Activated CD8-positive, alpha-beta T cell treated with anti-CD3 and anti-CD28 coated beads for 36 hours (primary cell): Measurements from ENCODE around the gene SV2B. TPM values are rescaled to one million over a fixed set of nuclear protein-coding genes. Genes with fewer than 3 reads are reported as not detected.

Source experiments
- ATAC-seq: fragments of 200-7000 bp; cut with Tn5 transposase; one replicate; pipeline ENCODE4 v1.10.0; 2021; ENCODE audit warnings: mild to moderate bottlenecking, moderate library complexity
- CTCF ChIA-PET: fragments of 350-600 bp; sonication (Branson Sonifier 250); formaldehyde crosslinking; loops from one replicate; lab custom pipeline; 2021; ENCODE audit warnings: antibody characterized with exemption; lab: Charles Lee
- POLR2A ChIA-PET: fragments of 350-600 bp; sonication (Branson Sonifier 250); formaldehyde crosslinking; loops from one replicate; lab custom pipeline; 2021; ENCODE audit warnings: antibody characterized with exemption; lab: Charles Lee
- DNase-seq: peaks from one replicate; pipeline ENCODE4 v3.0.0-alpha.2; 2020
- H3K27ac Mint-ChIP-seq: one replicate; pipeline ENCODE4 v1.8.0; 2021; ENCODE audit warnings: mild to moderate bottlenecking, mixed read lengths
- H3K27me3 Mint-ChIP-seq: one replicate; pipeline ENCODE4 v1.8.0; 2021; ENCODE audit warnings: mixed read lengths
- H3K36me3 Mint-ChIP-seq: one replicate; pipeline ENCODE4 v1.8.0; 2021; ENCODE audit warnings: low read depth, mixed read lengths
- H3K4me1 Mint-ChIP-seq: one replicate; pipeline ENCODE4 v1.8.0; 2021; ENCODE audit warnings: low read depth, mixed read lengths
- H3K4me3 Mint-ChIP-seq: one replicate; pipeline ENCODE4 v1.8.0; 2021; ENCODE audit warnings: mild to moderate bottlenecking, moderate library complexity, mixed read lengths
- H3K9me3 Mint-ChIP-seq: one replicate; pipeline ENCODE4 v1.8.0; 2021; ENCODE audit warnings: mixed read lengths
- CTCF ChIP-seq: fragments of 200-600 bp; IDR thresholded peaks from one replicate; pipeline ENCODE4 v1.8.0; 2022; ENCODE audit warnings: antibody characterized with exemption, mild to moderate bottlenecking
- intact Hi-C: fragments of 100-400 bp; cut with micrococcal nuclease; formaldehyde crosslinking; loops from one replicate; pipeline ENCODE4 v1.10.0; 2022
- total RNA-seq, 2 experiments: library from RNA; stranded (reverse); gene quantifications; one replicate each; pipeline ENCODE4 v1.2.3, GENCODE V29; 2021

The SV2B gene
- total RNA-seq, 2 experiments from 2014 or later = not detected

- POLR2A ChIA-PET = interaction anchor here (0.7 kb wide), 1 partner anchor 844 kb away, joined by 3 read pairs; no protein-coding TSS in a partner anchor
- Mint-ChIP-seq H3K27ac (no peak overlapping the region), H3K36me3 (no peaks in the 10 kb centered on the region), H3K27me3 (peaks cover 7% of the 10 kb centered on the region), H3K9me3 (no peaks in the 10 kb centered on the region), H3K4me1 (no peaks in the 10 kb centered on the region), H3K4me3 (no peak overlapping the region)
- no peak for TF ChIP-seq CTCF
- no peak for DNase-seq
- CTCF ChIA-PET = interaction anchor here (0.7 to 2.2 kb wide), 2 partner anchors 10 to 182 kb away, joined by 4 to 13 read pairs; partner anchors contain the start of gene SV2B
- no peak for ATAC-seq
- intact Hi-C loops = no loop called here
These were observed 181.9 kb downstream of the SV2B start for GRCh38 chr15:91281947-91282346.

GRCh38 chr15:91282486-91282885 lies 182.4 kb downstream of the SV2B start:
- H3K27me3 Mint-ChIP-seq = peaks cover 4% of the 10 kb centered on the region
- ATAC-seq = no peak
- intact Hi-C loops = no loop called here
- no peak overlapping the region for H3K27ac Mint-ChIP-seq
- no peaks in the 10 kb centered on the region for H3K4me1 Mint-ChIP-seq
- ChIA-PET CTCF (interaction anchor here (0.7 to 2.2 kb wide), 2 partner anchors 11 to 183 kb away, joined by 4 to 13 read pairs; partner anchors contain the start of gene SV2B), POLR2A (no interaction called here)
- H3K4me3 Mint-ChIP-seq = no peak overlapping the region
- no peak for TF ChIP-seq CTCF
- DNase-seq = no peak
- no peaks in the 10 kb centered on the region for H3K36me3 Mint-ChIP-seq
- H3K9me3 Mint-ChIP-seq = no peaks in the 10 kb centered on the region

- DNase-seq (no peak), ATAC-seq (no peak)
- Mint-ChIP-seq H3K4me3 (no peak overlapping the region), H3K9me3 (no peaks in the 10 kb centered on the region), H3K27ac (no peak overlapping the region), H3K27me3 (peaks cover 4% of the 10 kb centered on the region), H3K4me1 (no peaks in the 10 kb centered on the region), H3K36me3 (no peaks in the 10 kb centered on the region)
- intact Hi-C loops = no loop called here
- POLR2A ChIA-PET = no interaction called here
- CTCF ChIA-PET = interaction anchor here (2.1 to 2.2 kb wide), 2 partner anchors 11 to 227 kb away, joined by 5 to 13 read pairs; no protein-coding TSS in a partner anchor
- no peak for TF ChIP-seq CTCF
These were observed 183.1 kb downstream of the SV2B start for GRCh38 chr15:91283155-91283554.

GRCh38 chr15:91284758-91285466 lies 184.9 kb downstream of the SV2B start:
- peaks cover 4% of the 10 kb centered on the region for H3K27me3 Mint-ChIP-seq
- H3K4me3 Mint-ChIP-seq = no peak overlapping the region
- ATAC-seq (no peak), DNase-seq (no peak)
- TF ChIP-seq CTCF = no peak
- no peaks in the 10 kb centered on the region for H3K36me3 Mint-ChIP-seq
- POLR2A ChIA-PET = no interaction called here
- no peaks in the 10 kb centered on the region for H3K9me3 Mint-ChIP-seq
- intact Hi-C loops = no loop called here
- H3K27ac Mint-ChIP-seq = no peak overlapping the region
- CTCF ChIA-PET = interaction anchor here (2.0 to 2.1 kb wide), 2 partner anchors 13 to 229 kb away, joined by 5 to 8 read pairs; no protein-coding TSS in a partner anchor
- no peaks in the 10 kb centered on the region for H3K4me1 Mint-ChIP-seq

GRCh38 chr15:91289324-91289723 lies 189.3 kb downstream of the SV2B start:
- TF ChIP-seq CTCF = no peak
- ChIA-PET POLR2A (no interaction called here), CTCF (interaction anchor here (1.0 to 2.0 kb wide), 2 partner anchors 10 to 13 kb away, joined by 3 to 7 read pairs; no protein-coding TSS in a partner anchor)
- no peak overlapping the region for H3K4me3 Mint-ChIP-seq
- H3K9me3 Mint-ChIP-seq = no peaks in the 10 kb centered on the region
- H3K27ac Mint-ChIP-seq = no peak overlapping the region
- DNase-seq = peak; percentile 11
- no peaks in the 10 kb centered on the region for H3K36me3 Mint-ChIP-seq
- intact Hi-C loops = no loop called here
- peaks cover 2% of the 10 kb centered on the region for H3K27me3 Mint-ChIP-seq
- H3K4me1 Mint-ChIP-seq = no peaks in the 10 kb centered on the region
- no peak for ATAC-seq
